Activated CD4-positive, alpha-beta T cell treated with anti-CD3 and anti-CD28 coated beads for 4 hours (primary cell): ENCODE data around the gene GREB1.
A peak's percentile ranks its signal among the peaks of the same experiment; 100 is the strongest.

Source experiments
- DNase-seq, 2 donors: peaks; one replicate each; pipeline ENCODE4 v3.0.0-alpha.2; 2020

The GREB1 gene

DNA sequence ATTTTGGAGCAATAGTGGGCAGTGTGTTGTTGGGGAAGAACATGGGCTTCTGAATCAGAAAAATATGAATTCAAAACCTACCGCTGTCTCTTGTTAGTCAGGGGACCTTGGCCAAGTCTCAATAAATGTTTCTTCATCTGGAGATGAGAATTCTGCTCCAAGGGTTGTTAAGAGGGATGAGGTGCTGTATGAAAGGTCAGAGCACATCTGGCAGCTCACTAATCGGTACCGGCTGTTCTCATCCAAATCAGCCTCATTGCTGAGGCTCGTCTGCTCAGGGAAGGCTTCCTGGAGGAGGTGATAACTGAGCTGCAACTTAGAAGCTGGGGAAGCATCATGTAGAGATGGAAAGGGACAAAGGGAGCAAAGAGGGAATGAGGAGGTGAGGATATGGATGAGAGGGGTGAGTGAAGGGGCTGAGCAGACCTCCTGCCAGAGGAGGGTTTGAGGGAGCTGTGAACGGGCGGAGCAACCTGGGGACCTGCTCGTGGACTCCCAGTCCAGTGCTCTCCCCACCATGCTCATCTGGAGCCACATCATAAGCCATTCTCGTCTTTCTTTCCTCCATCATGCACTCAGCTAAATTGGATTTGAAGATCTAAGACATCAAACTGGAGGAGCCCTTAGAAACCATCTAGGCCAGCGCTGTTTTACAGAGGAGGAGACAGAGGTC, 47.4 kb downstream of the GREB1 start:
- no peak for DNase-seq

GRCh38 chr2:11581797-11582611, 48.2 kb downstream of the GREB1 start:
- no peak for DNase-seq

- DNase-seq = no peak
Measured at GRCh38 chr2:11582612-11582861, 48.7 kb downstream of the GREB1 start.

DNA sequence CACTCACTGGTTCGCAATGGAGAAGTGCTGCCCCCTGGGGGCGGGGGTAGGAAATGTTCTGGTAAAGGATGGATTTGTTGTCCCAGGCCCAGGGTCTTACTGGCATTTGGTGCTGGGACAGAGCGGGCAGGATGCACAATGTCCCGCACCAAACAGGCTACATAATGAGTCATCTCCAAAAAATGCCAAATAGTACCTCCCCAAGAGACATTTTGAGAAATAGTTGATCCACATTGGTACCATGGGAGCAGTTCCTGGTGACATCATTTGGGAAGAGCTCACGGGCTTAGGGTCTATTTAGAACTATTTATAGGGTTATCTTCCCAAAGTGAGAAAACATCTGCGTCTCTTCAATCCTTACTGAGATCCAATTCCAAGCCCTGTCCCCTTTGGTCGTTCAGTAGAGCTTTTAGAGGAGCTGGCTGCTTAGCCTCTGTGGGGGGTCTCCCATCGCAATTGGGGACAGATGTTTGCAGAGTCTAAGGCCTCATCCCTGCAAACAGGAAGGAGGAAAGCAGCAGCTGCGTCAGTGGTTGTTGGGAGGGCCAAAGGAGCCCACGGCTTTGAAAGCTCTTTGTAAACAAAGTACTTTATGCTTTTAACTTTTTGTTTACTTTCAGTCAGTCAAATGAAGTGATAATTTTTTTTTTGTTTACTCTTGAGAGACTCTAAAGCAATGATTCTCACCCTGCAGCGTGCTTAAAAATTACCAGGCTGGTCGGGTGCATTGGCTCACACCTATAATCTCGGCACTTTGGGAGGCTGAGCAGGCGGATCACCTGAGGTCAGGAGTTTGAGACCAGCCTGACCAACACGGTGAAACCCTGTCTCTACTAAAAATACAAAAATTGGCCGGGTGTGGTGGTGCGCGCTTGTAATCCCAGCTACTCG, 49.3 kb downstream of the GREB1 start:
- DNase-seq = peak; percentile 23 to 55

DNA sequence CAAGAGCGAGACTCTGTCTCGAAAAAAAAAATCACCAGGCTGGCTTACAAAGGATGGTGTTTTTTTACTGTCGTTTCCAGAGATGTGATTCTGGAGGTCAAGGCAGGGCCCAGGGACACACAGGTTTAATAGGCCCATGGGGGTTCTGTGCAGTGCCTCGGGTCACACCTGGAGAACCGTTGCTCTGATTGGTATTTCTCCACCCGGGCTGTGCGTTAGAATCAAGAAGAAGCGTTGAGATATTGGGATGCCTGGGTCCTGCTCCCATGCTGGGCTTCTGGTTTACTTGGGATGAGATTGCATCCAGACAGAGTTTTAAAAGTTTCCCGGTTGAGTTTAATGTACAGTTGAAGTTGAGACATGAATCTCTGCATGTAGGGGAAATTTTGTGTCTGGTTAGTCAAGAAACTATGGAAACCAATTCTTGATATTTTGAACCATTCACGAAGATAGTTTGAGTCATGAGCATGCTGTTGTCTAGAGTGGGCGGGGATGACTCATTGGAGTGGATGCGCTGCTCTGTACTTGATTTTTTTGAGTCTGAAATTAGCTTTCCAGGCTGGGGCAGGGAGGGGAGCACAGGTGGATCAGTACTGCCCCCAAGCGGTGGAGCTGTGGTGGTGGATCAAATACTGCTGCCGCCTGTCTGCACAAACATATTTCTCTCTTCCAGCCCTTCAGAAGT, 50.1 kb downstream of the GREB1 start:
- peak; percentile 71 to 80 for DNase-seq

GRCh38 chr2:11584525-11585056, 50.7 kb downstream of the GREB1 start:
- DNase-seq = no peak

DNA sequence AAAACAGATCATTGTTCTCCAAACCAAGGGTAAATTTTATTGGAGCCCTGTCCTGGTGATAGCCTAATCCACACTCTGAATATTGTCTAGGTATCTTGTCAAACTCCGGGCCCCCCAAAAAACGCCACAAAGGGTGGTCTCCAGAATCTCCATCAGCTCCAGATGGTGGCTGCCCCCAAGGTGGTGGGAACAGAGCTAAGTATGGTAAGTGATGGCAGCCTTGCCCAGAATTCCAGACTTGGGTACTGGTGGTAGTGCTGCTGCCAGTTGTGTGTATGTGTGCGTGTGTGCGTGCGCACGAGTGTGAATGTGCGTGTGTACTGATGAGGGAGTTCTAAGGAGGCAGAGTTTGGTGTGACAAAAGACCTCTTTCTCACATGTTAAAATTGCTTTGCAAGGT, 51.2 kb downstream of the GREB1 start:
- DNase-seq = no peak

GRCh38 chr2:11588228-11589110, 54.6 kb downstream of the GREB1 start:
- no peak for DNase-seq

DNA sequence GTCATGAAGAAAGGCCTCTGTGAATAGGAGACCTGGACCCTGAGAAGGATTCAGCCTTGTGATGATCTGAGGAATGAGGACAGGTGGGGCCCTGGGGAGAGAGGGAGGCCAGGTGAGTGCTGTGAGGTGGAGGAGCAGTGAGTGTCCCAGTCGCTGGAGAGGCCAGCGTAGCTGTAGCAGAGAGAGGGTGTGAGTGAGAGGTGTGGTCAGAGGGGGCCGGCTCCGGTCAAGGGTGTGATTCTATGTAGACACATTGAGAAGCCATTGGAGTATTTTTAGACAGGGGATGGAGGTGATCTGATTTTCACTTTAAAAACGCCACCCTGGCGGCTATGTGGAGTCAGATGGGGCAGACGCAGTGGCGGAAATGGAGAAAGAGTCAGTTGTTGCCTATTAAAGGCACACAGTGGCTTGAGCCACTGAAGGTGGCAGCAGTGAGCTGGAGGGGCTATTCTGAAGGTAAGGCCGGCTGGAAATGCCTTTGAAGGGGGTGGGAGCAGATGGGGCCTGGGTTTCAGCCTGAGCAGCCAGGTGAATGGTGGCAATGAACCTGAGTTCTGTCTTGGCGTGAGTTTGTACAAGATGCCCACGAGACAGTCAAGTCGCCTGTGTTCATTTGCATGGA, 55.6 kb downstream of the GREB1 start:
- no peak for DNase-seq

- no peak for DNase-seq
Measured at GRCh38 chr2:11590193-11590592, 56.3 kb downstream of the GREB1 start.

DNA sequence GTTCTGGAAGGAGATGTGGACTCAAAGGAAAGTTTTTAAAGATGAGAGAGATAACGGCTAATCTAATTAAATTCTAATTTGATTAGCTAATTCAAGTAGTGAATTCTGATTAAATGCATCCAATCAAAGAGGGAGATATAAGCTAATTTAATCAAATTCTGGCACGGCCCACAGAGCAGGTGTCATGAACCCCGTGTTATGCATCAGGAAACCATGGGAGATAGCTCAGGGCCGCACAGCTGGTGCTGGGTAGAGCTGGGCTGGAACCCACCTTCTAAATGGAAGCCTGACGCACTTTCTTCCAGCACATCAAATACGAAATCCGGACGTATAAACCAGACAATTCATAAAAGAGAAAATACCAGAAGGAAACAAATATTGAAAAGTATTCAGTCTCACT, 57.2 kb downstream of the GREB1 start:
- no peak for DNase-seq

DNA sequence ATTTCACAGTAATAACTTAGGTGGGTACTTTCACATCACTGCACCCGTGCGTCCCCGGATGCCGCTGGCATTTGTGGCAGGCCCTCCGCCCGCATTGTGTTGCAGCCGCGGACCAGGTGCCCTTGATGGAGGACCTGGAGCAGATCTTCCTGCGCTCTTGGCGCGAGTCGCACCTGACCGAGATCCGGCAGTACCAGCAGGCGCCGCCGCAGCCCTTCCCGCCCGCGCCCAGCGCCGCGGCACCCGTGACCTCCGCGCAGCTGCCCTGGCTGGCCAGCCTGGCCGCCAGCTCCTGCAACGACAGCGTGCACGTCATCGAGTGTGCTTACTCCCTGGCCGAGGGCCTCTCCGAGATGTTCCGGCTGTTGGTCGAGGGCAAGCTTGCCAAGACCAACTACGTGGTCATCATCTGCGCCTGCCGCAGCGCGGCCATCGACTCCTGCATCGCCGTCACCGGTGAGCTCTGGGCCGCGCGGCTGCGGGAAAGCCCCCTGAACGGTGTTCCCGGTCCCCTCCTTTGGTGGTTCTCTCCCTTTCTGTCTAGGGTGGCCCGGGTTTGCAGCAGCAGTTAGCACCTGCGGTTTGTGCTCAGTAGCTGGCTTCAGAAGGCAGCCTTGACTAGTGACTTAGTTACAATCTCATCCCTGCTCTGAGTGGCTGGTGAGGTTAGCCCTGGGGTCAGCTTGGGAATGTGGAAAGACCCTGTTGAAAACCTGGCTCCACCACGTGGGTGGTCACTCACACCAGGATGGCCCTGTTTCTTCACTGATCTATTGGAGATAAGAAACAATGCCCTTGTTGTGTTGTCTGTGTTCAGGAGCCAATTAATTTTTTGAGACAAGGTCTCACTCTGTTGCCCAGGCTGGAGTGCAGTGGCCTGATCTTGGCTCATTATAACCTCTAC, 59.1 kb downstream of the GREB1 start:
- no peak for DNase-seq

GRCh38 chr2:11596801-11597200, 63.0 kb downstream of the GREB1 start:
- no peak for DNase-seq

GRCh38 chr2:11597538-11598225, 63.8 kb downstream of the GREB1 start:
- DNase-seq = no peak

DNA sequence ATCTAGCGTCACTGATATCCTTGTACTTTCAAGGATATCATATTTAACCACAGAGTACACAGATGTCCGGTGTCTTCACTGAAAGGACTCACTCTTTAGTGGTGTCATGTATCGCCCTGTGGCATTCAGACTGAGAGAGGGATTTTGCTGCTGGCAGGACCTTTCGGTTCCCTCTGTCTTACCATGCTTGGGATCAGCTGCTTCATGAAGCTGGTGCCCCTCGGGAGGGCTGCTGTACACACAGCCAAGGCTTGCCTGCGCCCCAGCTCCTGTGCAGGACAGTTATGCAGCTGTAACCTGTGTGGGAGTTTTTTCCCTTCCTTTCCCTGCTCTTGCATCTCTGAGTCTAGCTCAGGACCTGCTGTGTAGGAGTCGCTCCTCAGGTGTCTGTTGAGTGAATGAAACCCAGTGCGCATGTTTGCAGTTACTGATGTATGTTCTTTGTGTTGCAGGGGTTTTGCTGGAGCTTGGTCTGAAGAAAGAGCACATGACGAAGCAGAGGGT, 64.4 kb downstream of the GREB1 start:
- DNase-seq = no peak

GRCh38 chr2:11602563-11603204, 68.8 kb downstream of the GREB1 start:
- DNase-seq = no peak

GRCh38 chr2:11610624-11611242, 76.9 kb downstream of the GREB1 start:
- DNase-seq = no peak

GRCh38 chr2:11611251-11611650, 77.4 kb downstream of the GREB1 start:
- no peak for DNase-seq
